Suprapubic skin (tissue), 4 donors: ENCODE data around the gene NOD1. TPM values are rescaled to one million over a fixed set of nuclear protein-coding genes. Genes with fewer than 3 reads are reported as not detected.

Source experiments
- DNase-seq, 2 donors: peaks; one replicate each; pipeline ENCODE4 v3.0.0-alpha.2; 2019; ENCODE audit warnings: low spot score in 2 of 2
- H3K27ac ChIP-seq: fragments of 200-600 bp; sonication (generic); one replicate; pipeline ENCODE4 v1.5.1; 2019
- H3K27me3 ChIP-seq: fragments of 200-600 bp; sonication (generic); one replicate; pipeline ENCODE4 v1.5.1; 2019
- H3K36me3 ChIP-seq: fragments of 200-600 bp; sonication (generic); one replicate; pipeline ENCODE4 v1.5.1; 2019
- H3K4me1 ChIP-seq: fragments of 200-600 bp; sonication (generic); one replicate; pipeline ENCODE4 v1.5.1; 2019
- H3K4me3 ChIP-seq: fragments of 200-600 bp; sonication (generic); one replicate; pipeline ENCODE4 v1.5.1; 2019; ENCODE audit warnings: mild to moderate bottlenecking
- H3K9me3 ChIP-seq: fragments of 200-600 bp; sonication (generic); one replicate; pipeline ENCODE4 v1.5.1; 2019
- CTCF ChIP-seq, 2 donors: fragments of 200-600 bp in 1 of 2; fragments of 450-650 bp in 1 of 2; sonication (generic) in 1 of 2; IDR thresholded peaks; one replicate each; pipeline ENCODE4 v1.5.1; 2016 to 2019; ENCODE audit warnings: antibody characterized with exemption in 2 of 2, mild to moderate bottlenecking in 1 of 2, moderate library complexity in 1 of 2
- EP300 ChIP-seq: sonication (generic); formaldehyde crosslinking; IDR thresholded peaks from one replicate; pipeline ENCODE4 v1.6.1; 2017; ENCODE audit warnings: antibody characterized with exemption
- POLR2A ChIP-seq, 2 donors: fragments of 450-650 bp; IDR thresholded peaks; one replicate each; pipeline ENCODE4 v1.6.1; 2017; ENCODE audit warnings: antibody characterized with exemption in 2 of 2, mild to moderate bottlenecking in 2 of 2, moderate library complexity in 2 of 2
- POLR2AphosphoS5 ChIP-seq, 3 donors: sonication (generic); formaldehyde crosslinking; IDR thresholded peaks; one replicate each; pipeline ENCODE4 v1.6.1; 2017; ENCODE audit warnings: antibody characterized with exemption in 3 of 3
- WGBS: methylation state at CpG from one replicate; pipeline ENCODE4 v1.1.5; 2018; 5-methylcytosine and 5-hydroxymethylcytosine counted together
- total RNA-seq, 4 donors: library from RNA; depleted of rRNA; stranded (reverse); fragments of >200 nt; gene quantifications; one replicate each; pipeline ENCODE4 v1.1.0, GENCODE V29; 2016

NOD1 gene
- total RNA-seq, 4 donors from 2014 or later = 9.2 to 22.8 (median 13.4) TPM

GRCh38 chr7:30396389-30396788 is 82.2 kb downstream of the NOD1 start:
- H3K27me3 ChIP-seq = no peaks in the 10 kb centered on the region
- no peaks in the 10 kb centered on the region for H3K4me1 ChIP-seq
- TF ChIP-seq POLR2AphosphoS5 (IDR thresholded peaks at IDR 0.05) (no peak), CTCF (IDR thresholded peaks at IDR 0.05) (no peak), EP300 (no peak), POLR2A (IDR thresholded peaks at IDR 0.05) (no peak)
- no peaks in the 10 kb centered on the region for H3K36me3 ChIP-seq
- DNase-seq = no peak
- WGBS = 82% methylated on average over 7 of the region's 7 CpGs
- H3K9me3 ChIP-seq = no peaks in the 10 kb centered on the region
- no peak overlapping the region for H3K4me3 ChIP-seq
- no peak overlapping the region for H3K27ac ChIP-seq

GRCh38 chr7:30395676-30396075 is 82.9 kb downstream of the NOD1 start:
- Histone ChIP-seq H3K27ac (no peak overlapping the region), H3K4me3 (no peak overlapping the region), H3K36me3 (no peaks in the 10 kb centered on the region), H3K9me3 (no peaks in the 10 kb centered on the region), H3K4me1 (peaks cover 2% of the 10 kb centered on the region), H3K27me3 (no peaks in the 10 kb centered on the region)
- 89% methylated on average over 4 of the region's 4 CpGs for WGBS
- no peak for DNase-seq
- TF ChIP-seq EP300 (no peak), POLR2AphosphoS5 (IDR thresholded peaks at IDR 0.05) (no peak), CTCF (IDR thresholded peaks at IDR 0.05) (no peak), POLR2A (IDR thresholded peaks at IDR 0.05) (no peak)

- TF ChIP-seq CTCF (IDR thresholded peaks at IDR 0.05) (no peak), POLR2A (IDR thresholded peaks at IDR 0.05) (no peak), POLR2AphosphoS5 (IDR thresholded peaks at IDR 0.05) (no peak), EP300 (no peak)
- Histone ChIP-seq H3K4me3 (no peak overlapping the region), H3K27me3 (no peaks in the 10 kb centered on the region), H3K9me3 (no peaks in the 10 kb centered on the region), H3K4me1 (peaks cover 5% of the 10 kb centered on the region), H3K27ac (no peak overlapping the region), H3K36me3 (no peaks in the 10 kb centered on the region)
- DNase-seq = no peak
- WGBS = 98% methylated on average over 6 of the region's 6 CpGs
Observed at GRCh38 chr7:30391806-30392205, 86.8 kb downstream of the NOD1 start.

GRCh38 chr7:30390736-30391636 is 87.6 kb downstream of the NOD1 start:
- Histone ChIP-seq H3K4me1 (peaks cover 5% of the 10 kb centered on the region), H3K9me3 (no peaks in the 10 kb centered on the region), H3K36me3 (no peaks in the 10 kb centered on the region), H3K4me3 (no peak overlapping the region), H3K27me3 (no peaks in the 10 kb centered on the region), H3K27ac (no peak overlapping the region)
- 88% methylated on average over 8 of the region's 8 CpGs for WGBS
- DNase-seq = no peak
- no peak for TF ChIP-seq POLR2AphosphoS5 (IDR thresholded peaks at IDR 0.05)
- no peak for TF ChIP-seq CTCF (IDR thresholded peaks at IDR 0.05)
- no peak for TF ChIP-seq EP300

- no peak for TF ChIP-seq EP300
- no peak for TF ChIP-seq POLR2A (IDR thresholded peaks at IDR 0.05)
- TF ChIP-seq CTCF (IDR thresholded peaks at IDR 0.05) = no peak
- H3K36me3 ChIP-seq = no peaks in the 10 kb centered on the region
- H3K4me3 ChIP-seq = no peak overlapping the region
- H3K27ac ChIP-seq = no peak overlapping the region
- H3K9me3 ChIP-seq = no peaks in the 10 kb centered on the region
- peaks cover 5% of the 10 kb centered on the region for H3K4me1 ChIP-seq
- 89% methylated on average over 3 of the region's 3 CpGs for WGBS
- H3K27me3 ChIP-seq = no peaks in the 10 kb centered on the region
- DNase-seq = no peak
Observed at GRCh38 chr7:30389791-30390190, 88.8 kb downstream of the NOD1 start.
